Brain microvascular endothelial cell (primary cell): ENCODE measurements around the gene PHLPP1.

Source experiments
- DNase-seq: peaks from one replicate; pipeline ENCODE4 v3.0.0-alpha.2; 2020
- H3K27ac ChIP-seq: fragments of 250-450 bp; sonication (Bioruptor Pico); 2 replicates; pipeline ENCODE4 v1.5.1; 2020; ENCODE audit warnings: mild to moderate bottlenecking, moderate library complexity
- H3K27me3 ChIP-seq: fragments of 250-450 bp; sonication (Bioruptor Pico); replicated peaks from 2 replicates; pipeline ENCODE4 v1.5.1; 2020; ENCODE audit warnings: mild to moderate bottlenecking
- H3K36me3 ChIP-seq: fragments of 250-450 bp; sonication (Bioruptor Pico); replicated peaks from 2 replicates; pipeline ENCODE4 v1.5.1; 2020; ENCODE audit warnings: mild to moderate bottlenecking
- H3K4me3 ChIP-seq: 2 replicates; pipeline ENCODE4 v1.5.1; 2011; ENCODE audit warnings: low read depth, mild to moderate bottlenecking, control low read depth, low read length, moderate library complexity
- CTCF ChIP-seq: IDR thresholded peaks from 2 replicates; pipeline ENCODE4 v1.5.1; 2011; ENCODE audit warnings: low read depth, mild to moderate bottlenecking, moderate library complexity, low read length, control low read depth, inconsistent platforms; ENCODE audit errors: missing control alignments
- in situ Hi-C: cut with HindIII; loops from 2 replicates; pipeline ENCODE4 v1.10.0; 2017; ENCODE audit warnings: low sequenced_read_pairs, low pct_ligation_motif_present

Gene PHLPP1

GRCh38 chr18:62790871-62791772 is 75.8 kb downstream of the PHLPP1 start:
- H3K4me3 ChIP-seq: no peak overlapping the region
- TF ChIP-seq CTCF: no peak
- H3K27ac ChIP-seq: no peak overlapping the region
- in situ Hi-C loops: no loop called here
- H3K36me3 ChIP-seq: no peaks in the 10 kb centered on the region
- DNase-seq: peak; percentile 20
- H3K27me3 ChIP-seq: no peaks in the 10 kb centered on the region

- no peak for TF ChIP-seq CTCF
- in situ Hi-C loops: no loop called here
- no peak overlapping the region for H3K4me3 ChIP-seq
- no peak for DNase-seq
- H3K27me3 ChIP-seq: no peaks in the 10 kb centered on the region
- no peak overlapping the region for H3K27ac ChIP-seq
- no peaks in the 10 kb centered on the region for H3K36me3 ChIP-seq
These were observed 76.7 kb downstream of the PHLPP1 start for GRCh38 chr18:62792016-62792415.

- no peak for DNase-seq
- in situ Hi-C loops: no loop called here
- H3K27ac ChIP-seq: no peak overlapping the region
- H3K4me3 ChIP-seq: no peak overlapping the region
- H3K36me3 ChIP-seq: no peaks in the 10 kb centered on the region
- H3K27me3 ChIP-seq: no peaks in the 10 kb centered on the region
- no peak for TF ChIP-seq CTCF
These were observed 80.5 kb downstream of the PHLPP1 start for GRCh38 chr18:62795813-62796212.

- in situ Hi-C loops: no loop called here
These were observed 80.9 kb downstream of the PHLPP1 start for GRCh38 chr18:62796216-62796621.

GRCh38 chr18:62797329-62797728 is 82.0 kb downstream of the PHLPP1 start:
- Histone ChIP-seq H3K27me3 (no peaks in the 10 kb centered on the region), H3K27ac (no peak overlapping the region), H3K4me3 (no peak overlapping the region), H3K36me3 (no peaks in the 10 kb centered on the region)
- DNase-seq: no peak
- no peak for TF ChIP-seq CTCF
- in situ Hi-C loops: no loop called here

More at GRCh38 chr18:62796216-62796621, 80.9 kb downstream of the PHLPP1 start:
- Histone ChIP-seq H3K27ac (no peak overlapping the region), H3K36me3 (no peaks in the 10 kb centered on the region), H3K27me3 (no peaks in the 10 kb centered on the region), H3K4me3 (no peak overlapping the region)
- no peak for DNase-seq
- no peak for TF ChIP-seq CTCF
